WI38 (cell line): ENCODE data around the gene RHOT2.

Experiments
- H3K4me3 ChIP-seq: 2 replicates; pipeline ENCODE4 v1.5.1; 2011; ENCODE audit warnings: low read depth, mild to moderate bottlenecking, control low read depth, low read length
- CTCF ChIP-seq: IDR thresholded peaks from 2 replicates; pipeline ENCODE4 v1.5.1; 2012; ENCODE audit warnings: low read depth, mild to moderate bottlenecking, control low read depth, low read length

The RHOT2 gene

GRCh38 chr16:625117-625976 is 42.6 kb upstream of the RHOT2 start:
- no peak overlapping the region for H3K4me3 ChIP-seq
- TF ChIP-seq CTCF: no peak

GRCh38 chr16:625977-626765 is 41.8 kb upstream of the RHOT2 start:
- no peak overlapping the region for H3K4me3 ChIP-seq
- TF ChIP-seq CTCF: no peak

GRCh38 chr16:626787-627453 is 41.0 kb upstream of the RHOT2 start:
- TF ChIP-seq CTCF: no peak

GRCh38 chr16:627454-628239 is 40.3 kb upstream of the RHOT2 start:
- no peak overlapping the region for H3K4me3 ChIP-seq
- TF ChIP-seq CTCF: no peak

More at GRCh38 chr16:626787-627453, 41.0 kb upstream of the RHOT2 start:
- H3K4me3 ChIP-seq: no peak overlapping the region

- H3K4me3 ChIP-seq: no peak overlapping the region
- no peak for TF ChIP-seq CTCF
Observed at GRCh38 chr16:628321-629061, 39.4 kb upstream of the RHOT2 start.

GRCh38 chr16:629185-629832 is 38.6 kb upstream of the RHOT2 start:
- TF ChIP-seq CTCF: no peak
- no peak overlapping the region for H3K4me3 ChIP-seq
